AG09309 (cell line): ENCODE measurements around the gene KIF17.

ENCODE experiments used
- DNase-seq: peaks from one replicate; pipeline ENCODE4 v3.0.0-alpha.2; 2010; ENCODE audit warnings: low read depth
- H3K4me3 ChIP-seq: 2 replicates; pipeline ENCODE4 v1.5.1; 2011; ENCODE audit warnings: mild to moderate bottlenecking, low read depth, low read length, moderate library complexity; ENCODE audit not compliant: control insufficient read depth
- TF ChIP-seq, protein P1 (sequence below): IDR thresholded peaks from 2 replicates; pipeline ENCODE4 v1.5.1; 2011; ENCODE audit warnings: mild to moderate bottlenecking, low read depth, low read length, inconsistent platforms; ENCODE audit not compliant: insufficient read depth, control insufficient read depth; ENCODE audit errors: missing control alignments

KIF17 gene

DNA sequence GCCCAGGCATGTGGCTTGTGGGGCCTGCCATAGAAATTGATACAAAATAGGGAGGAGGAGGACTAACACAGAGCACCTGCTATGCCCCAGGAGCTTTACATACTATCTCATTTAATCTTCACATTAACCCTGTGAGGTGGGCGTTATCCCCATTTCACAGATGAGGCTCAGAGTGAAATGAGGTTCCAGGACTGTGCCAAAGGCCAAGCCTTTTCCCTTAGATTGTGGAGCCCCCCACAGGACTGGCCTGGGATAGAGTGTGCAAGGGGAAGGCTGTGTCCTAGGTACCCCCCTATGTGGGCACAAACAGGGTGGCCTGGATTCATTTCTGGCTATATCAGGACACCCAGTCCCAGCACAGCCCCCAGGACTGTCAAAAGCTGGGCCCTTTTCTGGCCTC lies 54.4 kb downstream of the KIF17 start:
- no peak for DNase-seq
- no peak overlapping the region for H3K4me3 ChIP-seq
- TF ChIP-seq, protein P1, sequence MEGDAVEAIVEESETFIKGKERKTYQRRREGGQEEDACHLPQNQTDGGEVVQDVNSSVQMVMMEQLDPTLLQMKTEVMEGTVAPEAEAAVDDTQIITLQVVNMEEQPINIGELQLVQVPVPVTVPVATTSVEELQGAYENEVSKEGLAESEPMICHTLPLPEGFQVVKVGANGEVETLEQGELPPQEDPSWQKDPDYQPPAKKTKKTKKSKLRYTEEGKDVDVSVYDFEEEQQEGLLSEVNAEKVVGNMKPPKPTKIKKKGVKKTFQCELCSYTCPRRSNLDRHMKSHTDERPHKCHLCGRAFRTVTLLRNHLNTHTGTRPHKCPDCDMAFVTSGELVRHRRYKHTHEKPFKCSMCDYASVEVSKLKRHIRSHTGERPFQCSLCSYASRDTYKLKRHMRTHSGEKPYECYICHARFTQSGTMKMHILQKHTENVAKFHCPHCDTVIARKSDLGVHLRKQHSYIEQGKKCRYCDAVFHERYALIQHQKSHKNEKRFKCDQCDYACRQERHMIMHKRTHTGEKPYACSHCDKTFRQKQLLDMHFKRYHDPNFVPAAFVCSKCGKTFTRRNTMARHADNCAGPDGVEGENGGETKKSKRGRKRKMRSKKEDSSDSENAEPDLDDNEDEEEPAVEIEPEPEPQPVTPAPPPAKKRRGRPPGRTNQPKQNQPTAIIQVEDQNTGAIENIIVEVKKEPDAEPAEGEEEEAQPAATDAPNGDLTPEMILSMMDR: peak; percentile 8

- TF ChIP-seq, protein P1: no peak
- H3K4me3 ChIP-seq: peak overlapping the region; percentile 91
- DNase-seq: no peak
Observed at GRCh38 chr1:20662110-20662475, 55.7 kb downstream of the KIF17 start.

DNA sequence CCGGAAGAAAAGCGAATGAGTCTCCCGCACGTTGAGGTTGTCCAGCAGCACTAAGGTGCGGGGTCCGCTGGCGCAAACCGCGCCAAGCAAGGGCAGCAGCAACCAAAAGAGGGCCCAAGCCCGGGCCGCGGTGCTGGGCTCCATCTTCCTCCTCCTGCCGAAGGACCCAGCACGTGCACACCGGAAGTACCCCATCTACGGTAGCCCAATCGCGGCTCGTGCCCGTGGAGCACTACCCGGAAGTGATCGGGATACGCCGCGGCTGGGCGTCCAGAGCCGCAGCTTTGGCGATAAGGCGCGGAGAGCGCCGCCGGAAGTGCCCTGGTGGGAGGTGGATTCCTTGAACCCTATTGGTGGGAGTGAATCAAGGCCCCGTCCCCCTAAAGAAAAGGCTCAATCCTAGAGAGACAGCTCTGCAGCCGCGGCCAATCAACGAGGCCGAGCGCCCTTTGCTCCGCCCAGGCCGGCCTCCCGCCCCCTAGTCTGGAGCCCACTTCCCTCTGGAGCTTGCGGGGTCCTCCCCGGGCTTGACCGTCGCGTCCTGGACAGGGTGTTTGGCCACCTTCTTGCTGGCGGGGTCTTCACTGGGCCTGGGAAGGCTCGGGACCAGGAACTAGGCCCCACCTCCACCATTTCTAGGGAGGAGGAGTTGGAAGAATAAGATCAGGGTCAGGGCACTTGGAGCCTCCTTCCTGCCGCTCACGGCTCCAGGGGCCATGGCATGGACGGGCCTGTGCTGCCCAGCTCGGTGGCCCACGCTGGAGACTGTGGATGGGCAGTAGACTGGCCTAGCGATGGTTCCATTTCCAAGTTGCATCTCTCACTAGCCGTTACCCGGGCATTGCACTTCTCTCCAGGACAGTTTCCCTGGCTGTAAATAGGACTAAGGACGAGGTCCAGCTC lies 56.3 kb downstream of the KIF17 start, which contains the start of gene DDOST:
TSS of gene DDOST (minus strand) at position 163 of the 903 bp plus-strand sequence. CDS start at position 144, 19 bp downstream.
- H3K4me3 ChIP-seq: peak within 1 kb of the TSS; percentile 91
- TF ChIP-seq, protein P1: peak; percentile 48
- DNase-seq: peak; percentile 87

GRCh38 chr1:20660847-20661206 lies 57.0 kb downstream of the KIF17 start:
- peak overlapping the region; percentile 91 for H3K4me3 ChIP-seq
- DNase-seq: no peak
- TF ChIP-seq, protein P1: no peak

DNA sequence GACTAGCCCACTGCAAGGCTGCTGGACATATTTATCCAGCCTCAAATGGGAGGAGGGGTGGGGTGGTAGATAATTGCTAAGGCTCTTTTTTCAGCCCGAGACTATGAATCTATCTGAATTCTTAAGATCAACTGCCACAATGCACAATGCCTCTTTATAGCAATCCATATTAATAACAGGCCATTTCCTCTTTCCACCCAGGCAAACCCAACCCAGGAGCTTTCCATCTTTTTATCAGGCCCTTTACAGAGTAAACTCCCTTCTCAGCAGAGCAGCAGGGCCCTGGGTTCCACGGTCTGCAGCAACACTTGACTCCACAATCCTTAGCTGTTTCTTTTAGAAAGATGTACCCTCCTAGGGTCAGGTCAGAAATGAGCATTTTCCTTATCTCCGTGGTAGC lies 57.4 kb downstream of the KIF17 start:
- H3K4me3 ChIP-seq: peak overlapping the region; percentile 91
- DNase-seq: no peak
- TF ChIP-seq, protein P1: no peak

DNA sequence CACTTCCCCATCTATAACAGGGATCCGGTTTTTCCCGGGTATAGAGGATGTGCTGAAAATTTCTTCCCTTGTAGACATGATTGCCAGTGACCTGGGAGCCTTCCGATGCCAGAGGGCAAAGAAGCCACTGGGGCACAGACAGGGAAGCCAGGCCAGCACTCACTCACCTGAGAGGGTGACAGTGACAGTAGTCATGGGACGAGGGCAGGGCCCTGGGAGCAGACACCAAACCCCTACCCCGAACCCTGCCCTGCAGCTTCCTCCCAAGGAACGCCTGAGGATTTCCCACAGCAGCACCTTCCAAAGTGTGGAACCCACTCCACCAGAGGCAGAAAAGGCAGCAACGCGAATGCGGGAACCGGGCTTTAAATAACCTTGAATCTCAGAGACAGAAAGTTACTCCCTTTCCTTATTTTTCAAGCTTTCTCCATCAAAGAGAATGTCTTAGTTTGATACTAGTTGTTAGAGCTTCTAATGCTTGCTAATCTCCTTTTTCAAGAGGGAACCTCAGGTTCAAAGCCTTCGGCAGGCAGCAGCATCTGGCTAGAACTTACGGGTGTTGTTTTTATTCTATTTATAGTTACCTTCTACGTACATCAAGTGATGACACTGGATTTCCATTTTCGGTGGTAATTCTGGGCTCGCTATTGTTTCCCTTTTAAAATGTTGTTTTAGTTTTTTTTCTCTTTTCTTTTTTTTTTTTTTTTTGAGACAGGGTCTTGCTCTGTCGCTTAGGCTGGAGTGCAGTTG lies 59.5 kb downstream of the KIF17 start:
- H3K4me3 ChIP-seq: no peak overlapping the region
- TF ChIP-seq, protein P1: no peak
- DNase-seq: no peak
